Stomach (tissue), 4 donors: ENCODE results near the gene CHRNA7.

Experiments
- EP300 ChIP-seq: sonication (generic); formaldehyde crosslinking; IDR thresholded peaks from one replicate; pipeline ENCODE4 v1.6.1; 2017; ENCODE audit warnings: antibody characterized with exemption
- POLR2A ChIP-seq, 4 donors: fragments of 450-650 bp; IDR thresholded peaks; one replicate each; pipeline ENCODE4 v1.6.1; 2016; ENCODE audit warnings: antibody characterized with exemption in 4 of 4, control low read depth in 2 of 4, mild to moderate bottlenecking in 1 of 4, moderate library complexity in 1 of 4
- POLR2AphosphoS5 ChIP-seq, 3 donors: sonication (generic); formaldehyde crosslinking; IDR thresholded peaks; one replicate each; pipeline ENCODE4 v1.6.1; 2016; ENCODE audit warnings: antibody characterized with exemption in 3 of 3
- TF ChIP-seq, protein P1 (sequence below), 7 experiments: fragments of 450-650 bp in 4 of 7; fragments of 200-600 bp in 3 of 7; sonication (generic) in 3 of 7; IDR thresholded peaks; one replicate each; pipeline ENCODE4 v1.5.1; 2016 to 2019; ENCODE audit warnings: antibody characterized with exemption in 7 of 7, control low read depth in 2 of 7, mild to moderate bottlenecking in 1 of 7

DNA sequence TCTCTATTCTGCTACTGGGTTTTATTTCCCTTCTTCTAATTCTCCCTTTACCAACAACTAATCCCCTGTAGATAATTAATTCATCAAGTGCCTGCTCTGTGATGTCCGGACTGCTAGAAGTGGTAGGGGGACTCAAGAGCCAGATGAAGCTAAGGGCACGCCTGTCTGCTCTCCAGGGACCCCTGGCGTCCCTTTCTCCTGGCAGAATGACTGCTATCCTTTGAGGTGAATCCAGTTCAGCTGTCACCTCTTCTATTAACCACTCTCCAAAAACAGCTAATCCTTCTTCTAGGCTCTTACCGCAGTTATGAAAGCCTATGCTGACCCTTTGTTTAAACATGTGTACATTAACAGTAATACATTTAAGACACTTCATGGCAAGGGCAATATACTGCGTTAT is 1.4 kb upstream of the CHRNA7 start:
- TF ChIP-seq, protein P1, sequence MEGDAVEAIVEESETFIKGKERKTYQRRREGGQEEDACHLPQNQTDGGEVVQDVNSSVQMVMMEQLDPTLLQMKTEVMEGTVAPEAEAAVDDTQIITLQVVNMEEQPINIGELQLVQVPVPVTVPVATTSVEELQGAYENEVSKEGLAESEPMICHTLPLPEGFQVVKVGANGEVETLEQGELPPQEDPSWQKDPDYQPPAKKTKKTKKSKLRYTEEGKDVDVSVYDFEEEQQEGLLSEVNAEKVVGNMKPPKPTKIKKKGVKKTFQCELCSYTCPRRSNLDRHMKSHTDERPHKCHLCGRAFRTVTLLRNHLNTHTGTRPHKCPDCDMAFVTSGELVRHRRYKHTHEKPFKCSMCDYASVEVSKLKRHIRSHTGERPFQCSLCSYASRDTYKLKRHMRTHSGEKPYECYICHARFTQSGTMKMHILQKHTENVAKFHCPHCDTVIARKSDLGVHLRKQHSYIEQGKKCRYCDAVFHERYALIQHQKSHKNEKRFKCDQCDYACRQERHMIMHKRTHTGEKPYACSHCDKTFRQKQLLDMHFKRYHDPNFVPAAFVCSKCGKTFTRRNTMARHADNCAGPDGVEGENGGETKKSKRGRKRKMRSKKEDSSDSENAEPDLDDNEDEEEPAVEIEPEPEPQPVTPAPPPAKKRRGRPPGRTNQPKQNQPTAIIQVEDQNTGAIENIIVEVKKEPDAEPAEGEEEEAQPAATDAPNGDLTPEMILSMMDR (IDR thresholded peaks at IDR 0.05) = no peak
- TF ChIP-seq POLR2A (IDR thresholded peaks at IDR 0.05) = no peak
- TF ChIP-seq POLR2AphosphoS5 (IDR thresholded peaks at IDR 0.05) = no peak
- no peak for TF ChIP-seq EP300
